Tongue (tissue), 2 donors: ENCODE results near the gene NPLOC4. TPM values are rescaled to one million over a fixed set of nuclear protein-coding genes. Genes with fewer than 3 reads are reported as not detected.

ENCODE experiments used
- DNase-seq: peaks from one replicate; pipeline ENCODE4 v3.0.0-alpha.2; 2015
- total RNA-seq: library from RNA; depleted of rRNA; stranded (reverse); fragments of >200 nt; gene quantifications from one replicate; pipeline ENCODE4 v1.2.3, GENCODE V29; 2014

The NPLOC4 gene
- total RNA-seq, 1 donor from 2014 or later = 50.7 TPM

GRCh38 chr17:81545160-81545949 is 91.6 kb downstream of the NPLOC4 start:
- DNase-seq = no peak

- no peak for DNase-seq
Measured at GRCh38 chr17:81544281-81544974, 92.5 kb downstream of the NPLOC4 start.

GRCh38 chr17:81543756-81544155 is 93.2 kb downstream of the NPLOC4 start:
- DNase-seq = no peak

DNA sequence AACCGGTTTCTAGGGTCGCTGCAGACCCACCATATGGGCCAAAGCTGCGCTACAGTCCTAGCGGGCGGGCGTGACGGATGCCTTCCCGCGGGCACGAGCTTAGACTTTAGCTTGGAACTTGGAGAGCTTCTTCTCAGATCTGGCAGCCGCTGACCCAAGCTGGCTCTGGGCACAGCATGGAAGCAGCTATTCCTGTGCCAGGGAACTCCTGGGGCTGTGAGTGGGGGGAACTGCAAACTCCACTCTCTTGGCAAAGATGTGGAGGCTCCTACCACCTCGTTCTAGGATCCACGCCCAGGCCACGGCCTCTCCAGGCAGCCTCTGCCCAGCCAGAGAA is 93.6 kb downstream of the NPLOC4 start:
- no peak for DNase-seq

GRCh38 chr17:81542431-81543338 is 94.2 kb downstream of the NPLOC4 start:
- no peak for DNase-seq

DNA sequence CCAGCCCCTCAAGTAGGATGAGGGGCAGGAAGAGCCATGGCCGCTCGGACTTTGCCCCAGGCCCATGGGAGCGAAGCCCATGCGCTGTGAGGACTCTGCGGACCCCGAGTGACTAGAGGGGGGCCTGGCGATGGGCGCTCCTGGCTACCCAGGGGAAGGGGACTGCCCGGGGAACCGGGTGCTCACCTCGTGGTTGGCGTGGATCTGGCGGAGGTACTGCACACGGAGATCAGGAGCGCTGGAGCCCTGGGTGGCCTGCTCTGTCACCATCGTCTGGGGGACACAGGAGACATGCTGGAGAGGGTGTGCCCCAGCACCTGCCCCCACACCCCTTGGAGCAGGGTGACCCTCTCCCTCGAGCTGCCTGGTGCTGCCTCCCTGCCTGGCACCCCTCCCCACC is 95.8 kb downstream of the NPLOC4 start:
- DNase-seq = no peak

GRCh38 chr17:81540676-81541027 is 96.3 kb downstream of the NPLOC4 start:
- no peak for DNase-seq

- no peak for DNase-seq
Measured at GRCh38 chr17:81539961-81540675, 96.8 kb downstream of the NPLOC4 start.

DNA sequence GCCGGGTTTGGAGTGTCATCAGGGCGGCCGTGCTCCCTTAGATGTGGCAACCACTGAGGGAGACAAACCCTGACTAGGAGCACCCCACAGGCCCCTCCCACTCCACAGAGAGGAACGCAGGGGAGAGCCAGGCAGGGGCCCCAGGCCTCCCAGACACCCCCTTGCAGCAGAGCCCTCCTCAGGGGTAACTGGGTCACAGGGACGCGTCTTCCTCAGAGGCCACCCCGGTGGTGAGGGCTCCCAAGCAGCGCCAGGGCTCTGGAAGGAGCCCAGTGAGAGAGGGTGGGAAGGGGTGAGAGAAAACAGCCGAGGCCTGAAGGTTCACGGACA is 97.4 kb downstream of the NPLOC4 start:
- no peak for DNase-seq

DNA sequence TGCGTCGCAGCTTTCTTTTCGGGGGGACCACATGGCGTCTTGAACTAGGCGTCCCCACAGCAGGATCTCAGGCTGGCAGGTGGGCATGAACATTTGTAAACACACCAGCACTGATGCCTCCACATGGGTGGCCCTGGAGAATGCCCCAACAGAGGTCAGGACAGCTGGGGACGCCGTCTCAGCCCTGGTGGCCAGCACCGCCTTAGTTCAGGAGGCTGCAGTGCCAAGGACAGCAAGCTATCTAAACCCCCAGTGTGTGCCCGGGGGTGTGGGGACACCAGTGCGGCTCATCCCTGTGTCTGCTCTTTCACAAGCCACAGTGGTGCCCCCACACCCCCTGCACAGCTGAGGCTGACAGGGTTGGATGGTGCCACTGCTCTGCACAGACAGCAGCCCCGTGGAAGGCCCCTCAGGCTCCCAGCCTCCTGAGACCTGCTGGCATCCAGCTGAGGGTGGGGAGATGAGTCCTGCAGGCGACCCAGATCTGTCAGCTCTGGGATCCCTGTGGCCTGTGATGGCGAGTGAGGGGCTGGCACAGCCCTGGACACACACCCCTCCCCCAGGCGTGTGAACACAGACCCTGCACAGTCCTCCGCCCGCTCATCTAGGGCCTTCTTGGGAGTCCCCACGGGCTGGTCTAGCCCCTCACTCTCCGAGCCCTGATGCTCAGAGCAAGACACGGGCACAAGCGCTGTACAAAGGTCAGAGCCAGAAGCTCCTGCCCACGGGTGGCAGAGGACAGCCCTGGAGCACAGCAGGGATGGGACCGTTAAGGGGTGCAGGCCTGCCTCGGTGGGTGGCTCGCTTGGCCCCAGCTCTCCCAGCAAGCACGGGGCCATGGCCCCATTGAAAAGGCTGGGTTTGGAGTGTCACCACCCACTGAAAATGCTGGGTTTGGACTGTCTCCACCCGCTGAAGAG is 98.0 kb downstream of the NPLOC4 start:
- DNase-seq = no peak

DNA sequence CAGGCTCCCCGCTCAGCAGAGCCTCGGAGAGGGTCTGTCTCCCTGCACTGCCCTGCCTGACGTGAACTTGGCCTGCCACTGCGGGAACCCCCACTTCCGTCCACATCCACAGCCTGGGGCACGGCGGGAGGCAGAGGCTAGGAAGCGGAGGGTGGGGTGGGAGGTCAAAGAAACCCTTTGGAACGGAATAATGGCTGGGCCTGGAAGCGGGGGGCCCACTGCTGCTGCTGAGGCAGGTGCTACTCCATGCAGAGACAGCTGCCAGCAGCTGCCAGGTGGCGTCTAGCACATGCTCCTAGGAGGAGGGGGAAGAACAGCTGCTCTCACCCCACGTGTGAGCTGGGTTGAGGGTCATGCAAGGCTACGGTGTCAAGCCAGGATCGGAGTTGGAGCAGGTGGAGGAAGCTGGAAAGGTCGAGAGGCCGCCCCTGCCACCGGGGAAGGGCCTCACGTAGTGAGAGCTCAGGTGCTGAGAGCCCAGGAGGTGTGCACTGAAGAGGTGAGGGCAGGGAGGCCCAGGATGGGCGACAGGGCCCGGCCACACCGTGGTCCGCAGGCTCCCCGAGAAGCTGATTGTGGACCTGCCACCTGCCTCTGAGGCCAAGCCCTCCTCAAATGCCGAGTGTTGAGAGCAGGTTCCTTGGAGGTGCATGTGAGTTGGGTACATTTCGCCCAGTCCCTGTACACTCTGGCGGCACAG is 98.9 kb downstream of the NPLOC4 start:
- peak; percentile 83 for DNase-seq

DNA sequence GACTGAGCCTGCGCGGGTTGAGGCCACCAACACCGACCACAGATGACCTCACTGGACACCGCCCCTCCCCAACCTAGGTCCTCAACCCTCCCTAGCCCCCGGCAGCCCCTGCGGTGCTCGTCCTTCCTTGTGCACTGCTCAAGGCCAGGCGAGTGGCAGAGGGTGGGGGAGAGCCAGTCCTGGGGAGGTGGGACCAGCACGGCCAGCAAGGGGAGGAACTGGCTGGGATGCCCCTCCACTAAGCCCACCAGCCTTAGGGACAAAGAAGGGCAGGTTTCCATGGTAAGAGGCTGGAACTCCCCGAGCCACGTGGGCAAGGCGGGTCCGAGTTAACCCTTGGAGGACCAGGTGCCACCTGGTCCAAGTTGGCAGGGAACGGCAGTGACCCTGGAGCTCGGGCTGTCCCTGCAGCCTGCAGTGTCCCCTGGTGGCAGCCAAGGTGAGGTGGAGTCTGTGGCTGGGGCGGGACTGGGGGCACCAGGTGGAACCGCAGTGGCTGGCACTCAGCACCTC is 99.5 kb downstream of the NPLOC4 start:
- peak; percentile 61 for DNase-seq

DNA sequence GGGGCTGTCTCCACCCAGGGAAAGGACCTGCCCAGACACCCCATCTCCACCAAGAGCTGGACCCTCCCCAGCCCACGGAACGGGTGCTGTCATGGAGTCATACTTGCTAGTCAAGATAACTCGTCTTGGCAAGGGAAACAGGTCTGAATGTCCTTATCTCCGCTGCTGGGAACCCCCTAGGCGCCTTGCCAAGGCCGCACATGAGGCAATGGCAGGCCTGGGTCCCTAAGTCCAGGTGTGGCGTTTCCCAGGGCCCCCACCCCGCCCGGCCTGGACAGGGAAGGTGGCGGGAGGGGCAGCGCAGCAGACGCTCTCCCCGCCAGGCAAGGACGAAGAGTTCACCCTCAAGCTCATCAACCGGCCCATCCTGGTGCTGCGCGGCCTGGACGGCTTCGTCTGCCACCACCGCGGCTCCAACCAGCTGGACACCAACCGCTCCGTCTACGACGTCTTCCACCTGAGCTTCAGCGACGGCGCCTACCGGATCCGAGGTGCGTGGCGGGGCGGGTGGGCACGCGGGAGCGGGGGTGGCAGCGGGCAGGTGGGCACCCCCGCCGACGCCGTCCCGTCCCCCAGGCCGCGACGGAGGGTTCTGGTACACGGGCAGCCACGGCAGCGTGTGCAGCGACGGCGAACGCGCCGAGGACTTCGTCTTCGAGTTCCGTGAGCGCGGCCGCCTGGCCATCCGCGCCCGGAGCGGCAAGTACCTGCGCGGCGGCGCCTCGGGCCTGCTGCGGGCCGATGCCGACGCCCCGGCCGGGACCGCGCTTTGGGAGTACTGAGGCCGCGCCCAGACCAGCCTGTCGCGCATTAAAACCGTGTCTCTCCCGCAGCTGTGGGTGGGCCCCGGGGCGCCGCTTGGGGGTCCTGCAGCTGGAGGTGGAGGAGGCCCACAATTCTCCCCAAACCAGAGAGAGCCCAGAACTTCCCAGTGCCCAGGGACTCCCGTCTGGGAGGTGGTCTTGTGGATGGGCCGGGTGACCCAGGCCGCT is 100.3 kb downstream of the NPLOC4 start:
- no peak for DNase-seq

- DNase-seq = no peak
Measured at GRCh38 chr17:81535480-81536298, 101.2 kb downstream of the NPLOC4 start.

GRCh38 chr17:81535007-81535328 is 101.9 kb downstream of the NPLOC4 start:
- no peak for DNase-seq

DNA sequence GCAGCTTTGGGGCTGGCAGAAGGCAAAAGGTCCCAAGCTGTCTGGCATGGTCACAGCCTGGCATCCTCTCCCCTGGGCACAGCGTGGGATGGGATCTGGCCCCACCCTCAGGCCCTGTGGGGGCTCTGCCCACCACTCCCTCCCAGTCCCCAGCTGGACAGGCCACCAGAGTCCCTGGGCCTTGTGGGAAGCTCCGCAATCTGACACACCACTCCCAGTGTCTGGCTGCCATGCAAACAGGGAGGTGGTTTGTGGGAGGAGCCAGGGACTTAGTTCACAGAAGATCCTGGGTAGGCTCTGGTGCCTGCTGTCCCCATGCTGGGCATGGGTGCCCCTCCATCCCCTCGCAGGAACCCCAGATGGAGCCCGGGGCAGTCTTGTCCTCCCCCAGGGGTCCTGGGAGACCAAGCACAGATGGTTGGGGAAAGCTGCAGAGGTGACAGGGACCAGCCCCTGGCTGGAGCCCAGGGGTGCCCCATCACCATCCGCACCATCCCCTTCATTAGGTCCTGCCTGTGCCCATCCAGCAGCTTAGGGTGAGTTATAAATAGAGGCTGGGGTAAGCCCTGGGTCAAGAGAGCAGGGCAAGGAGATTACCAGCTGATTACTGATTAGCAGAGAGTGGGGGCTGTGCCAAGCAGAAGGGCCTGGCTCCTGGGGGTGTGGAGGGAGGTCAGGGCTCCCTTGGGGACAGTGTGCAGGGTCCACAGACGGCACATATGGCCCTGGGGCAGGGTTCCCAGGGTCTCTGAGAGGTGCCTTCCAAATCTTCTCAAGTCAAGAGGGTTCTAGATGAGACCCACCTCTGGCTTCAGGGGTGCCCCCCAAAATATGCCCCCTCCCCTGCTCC is 102.5 kb downstream of the NPLOC4 start:
- DNase-seq = no peak
